ENCODE results near the gene XKR7. TPM values are rescaled to one million over a fixed set of nuclear protein-coding genes. Genes with fewer than 3 reads are reported as not detected.
"Not testable (repeated sequence)": the region's sequence is repeated elsewhere in the genome, so short reads cannot be mapped to it uniquely, and the experiment has no call there.

The XKR7 gene
- polyA plus RNA-seq, 1 donor (not counting 4 experiments of a cell fraction or from before 2014, with no cell fraction given) = not detected

DNA sequence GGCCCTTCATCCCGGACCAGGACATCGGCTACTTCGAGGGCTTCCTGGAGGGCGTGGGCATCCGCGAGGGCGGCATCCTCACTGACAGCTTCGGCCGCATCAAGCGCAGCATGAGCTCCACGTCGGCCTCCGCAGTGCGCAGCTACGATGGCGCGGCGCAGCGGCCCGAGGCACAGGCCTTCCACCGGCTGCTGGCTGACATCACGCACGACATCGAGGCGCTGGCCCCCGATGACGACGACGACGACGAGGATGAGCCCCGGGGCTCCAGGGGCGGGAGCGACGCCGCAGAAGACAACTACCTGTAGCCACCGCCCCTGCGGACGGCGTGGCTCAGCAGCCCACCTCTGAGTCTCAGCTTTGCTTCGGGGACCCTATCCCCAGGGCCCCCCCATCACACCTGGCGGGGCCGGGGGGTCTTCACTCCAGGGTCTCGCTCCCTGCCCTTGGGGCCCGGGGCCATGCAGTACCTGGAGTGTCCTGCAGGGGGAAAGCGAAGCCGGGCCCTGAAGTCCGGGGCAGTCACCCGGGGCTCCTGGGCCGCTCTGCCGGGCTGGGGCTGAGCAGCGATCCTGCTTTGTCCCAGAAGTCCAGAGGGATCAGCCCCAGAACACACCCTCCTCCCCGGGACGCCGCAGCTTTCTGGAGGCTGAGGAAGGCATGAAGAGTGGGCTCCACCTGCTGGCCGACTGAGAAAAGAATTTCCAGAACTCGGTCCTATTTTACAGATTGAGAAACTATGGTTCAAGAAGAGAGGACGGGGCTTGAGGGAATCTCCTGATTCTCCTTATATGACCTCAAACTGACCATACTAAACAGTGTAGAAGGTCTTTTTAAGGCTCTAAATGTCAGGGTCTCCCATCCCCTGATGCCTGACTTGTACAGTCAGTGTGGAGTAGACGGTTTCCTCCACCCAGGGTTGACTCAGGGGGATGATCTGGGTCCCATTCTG, 63.3 kb downstream of the XKR7 start:
- no peak overlapping the region for H3K4me3 ChIP-seq (ENCODE audit: control insufficient read depth in 2 of 3, extremely low read depth in 1 of 3, insufficient read depth in 2 of 3, low read depth in 1 of 3, low read length in 3 of 3)
- no peaks in the 10 kb centered on the region for H3K4me1 ChIP-seq (ENCODE audit: control insufficient read depth, extremely low read depth, insufficient read depth, low read length)
- no peaks in the 10 kb centered on the region for H3K9me1 ChIP-seq (ENCODE audit: control insufficient read depth, extremely low read depth, insufficient read depth, low read length)
- H4K20me1 ChIP-seq (ENCODE audit: control insufficient read depth, extremely low read depth, insufficient read depth, low read length) = no peaks in the 10 kb centered on the region
- FAIRE-seq (no peak), DNase-seq (ENCODE audit: low read depth, low spot score) (no peak)
- peak overlapping the region; percentile 51 for H3K4me2 ChIP-seq (ENCODE audit: control insufficient read depth, extremely low read depth, insufficient read depth, low read depth, low read length)
- no peak overlapping the region for H3K9ac ChIP-seq (ENCODE audit: control insufficient read depth, extremely low read depth, insufficient read depth, low read length)
- peaks cover 46% of the 10 kb centered on the region for H3K27me3 ChIP-seq (ENCODE audit: control insufficient read depth, extremely low read depth, insufficient read depth, low read length)
- no peak overlapping the region for H3K27ac ChIP-seq (ENCODE audit: control insufficient read depth, insufficient read depth, low read length)
- dilution Hi-C loops (cut with MboI; ENCODE audit: extremely low pct_ligation_motif_present, low sequenced_read_pairs) = no loop called here
- TF ChIP-seq EZH2 (IDR thresholded peaks at IDR 0.05; ENCODE audit: low read length) = peak; percentile 29
- TF ChIP-seq, protein P1, sequence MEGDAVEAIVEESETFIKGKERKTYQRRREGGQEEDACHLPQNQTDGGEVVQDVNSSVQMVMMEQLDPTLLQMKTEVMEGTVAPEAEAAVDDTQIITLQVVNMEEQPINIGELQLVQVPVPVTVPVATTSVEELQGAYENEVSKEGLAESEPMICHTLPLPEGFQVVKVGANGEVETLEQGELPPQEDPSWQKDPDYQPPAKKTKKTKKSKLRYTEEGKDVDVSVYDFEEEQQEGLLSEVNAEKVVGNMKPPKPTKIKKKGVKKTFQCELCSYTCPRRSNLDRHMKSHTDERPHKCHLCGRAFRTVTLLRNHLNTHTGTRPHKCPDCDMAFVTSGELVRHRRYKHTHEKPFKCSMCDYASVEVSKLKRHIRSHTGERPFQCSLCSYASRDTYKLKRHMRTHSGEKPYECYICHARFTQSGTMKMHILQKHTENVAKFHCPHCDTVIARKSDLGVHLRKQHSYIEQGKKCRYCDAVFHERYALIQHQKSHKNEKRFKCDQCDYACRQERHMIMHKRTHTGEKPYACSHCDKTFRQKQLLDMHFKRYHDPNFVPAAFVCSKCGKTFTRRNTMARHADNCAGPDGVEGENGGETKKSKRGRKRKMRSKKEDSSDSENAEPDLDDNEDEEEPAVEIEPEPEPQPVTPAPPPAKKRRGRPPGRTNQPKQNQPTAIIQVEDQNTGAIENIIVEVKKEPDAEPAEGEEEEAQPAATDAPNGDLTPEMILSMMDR (optimal IDR thresholded peaks at IDR 0.05 in 1 of 3, IDR thresholded peaks at IDR 0.05 in 1 of 3, conservative IDR thresholded peaks at IDR 0.05 in 1 of 3; ENCODE audit: extremely low read depth in 1 of 3, insufficient read depth in 2 of 3, low read length in 3 of 3) = peak; percentile 53 to 99 (median 90)
- no peak overlapping the region for H2AFZ ChIP-seq (ENCODE audit: control insufficient read depth, low read length)
- H3K79me2 ChIP-seq (ENCODE audit: control insufficient read depth, insufficient read depth, low read length) = no peaks in the 10 kb centered on the region
- H3K36me3 ChIP-seq (ENCODE audit: control insufficient read depth in 2 of 2, extremely low read depth in 1 of 2, insufficient read depth in 2 of 2, low read length in 2 of 2) = no peaks in the 10 kb centered on the region
- H3K9me3 ChIP-seq (ENCODE audit: control insufficient read depth, low read depth, low read length) = no peaks in the 10 kb centered on the region

DNA sequence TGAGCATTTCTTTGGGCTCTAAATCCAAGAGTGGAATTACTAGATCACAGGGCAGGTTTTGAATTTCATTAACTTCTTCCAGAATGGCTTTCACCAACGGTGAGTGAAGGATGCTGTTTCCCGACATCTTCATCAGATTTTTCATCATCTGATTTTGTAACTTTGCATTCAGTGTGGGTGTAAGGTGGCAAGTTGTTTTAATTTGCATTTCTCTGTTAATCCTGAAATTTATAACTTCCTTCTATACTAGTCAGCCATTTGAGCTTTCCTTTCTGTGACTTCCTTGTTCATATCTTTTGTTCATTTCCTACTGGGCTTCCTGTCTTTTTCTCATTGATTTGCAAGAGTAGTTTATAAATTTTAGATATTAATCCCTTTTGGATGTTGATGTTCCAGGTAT, 65.4 kb downstream of the XKR7 start:
- Histone ChIP-seq H3K4me2 (ENCODE audit: control insufficient read depth, extremely low read depth, insufficient read depth, low read depth, low read length) (no peak overlapping the region), H3K4me1 (ENCODE audit: control insufficient read depth, extremely low read depth, insufficient read depth, low read length) (no peaks in the 10 kb centered on the region), H3K9me1 (ENCODE audit: control insufficient read depth, extremely low read depth, insufficient read depth, low read length) (no peaks in the 10 kb centered on the region), H3K9me3 (ENCODE audit: control insufficient read depth, low read depth, low read length) (no peaks in the 10 kb centered on the region), H3K4me3 (ENCODE audit: control insufficient read depth in 2 of 3, extremely low read depth in 1 of 3, insufficient read depth in 2 of 3, low read depth in 1 of 3, low read length in 3 of 3) (no peak overlapping the region), H4K20me1 (ENCODE audit: control insufficient read depth, extremely low read depth, insufficient read depth, low read length) (no peaks in the 10 kb centered on the region), H2AFZ (ENCODE audit: control insufficient read depth, low read length) (no peak overlapping the region), H3K9ac (ENCODE audit: control insufficient read depth, extremely low read depth, insufficient read depth, low read length) (no peak overlapping the region), H3K36me3 (ENCODE audit: control insufficient read depth in 2 of 2, extremely low read depth in 1 of 2, insufficient read depth in 2 of 2, low read length in 2 of 2) (no peaks in the 10 kb centered on the region), H3K27ac (ENCODE audit: control insufficient read depth, insufficient read depth, low read length) (no peak overlapping the region), H3K27me3 (ENCODE audit: control insufficient read depth, extremely low read depth, insufficient read depth, low read length) (peaks cover 46% of the 10 kb centered on the region), H3K79me2 (ENCODE audit: control insufficient read depth, insufficient read depth, low read length) (no peaks in the 10 kb centered on the region)
- TF ChIP-seq EZH2 (IDR thresholded peaks at IDR 0.05; ENCODE audit: low read length) = no peak
- TF ChIP-seq, protein P1 (optimal IDR thresholded peaks at IDR 0.05 in 1 of 3, IDR thresholded peaks at IDR 0.05 in 1 of 3, conservative IDR thresholded peaks at IDR 0.05 in 1 of 3; ENCODE audit: extremely low read depth in 1 of 3, insufficient read depth in 2 of 3, low read length in 3 of 3) = no peak
- DNase-seq (ENCODE audit: low read depth, low spot score) (no peak), FAIRE-seq (no peak)
- dilution Hi-C loops (cut with MboI; ENCODE audit: extremely low pct_ligation_motif_present, low sequenced_read_pairs) = no loop called here

DNA sequence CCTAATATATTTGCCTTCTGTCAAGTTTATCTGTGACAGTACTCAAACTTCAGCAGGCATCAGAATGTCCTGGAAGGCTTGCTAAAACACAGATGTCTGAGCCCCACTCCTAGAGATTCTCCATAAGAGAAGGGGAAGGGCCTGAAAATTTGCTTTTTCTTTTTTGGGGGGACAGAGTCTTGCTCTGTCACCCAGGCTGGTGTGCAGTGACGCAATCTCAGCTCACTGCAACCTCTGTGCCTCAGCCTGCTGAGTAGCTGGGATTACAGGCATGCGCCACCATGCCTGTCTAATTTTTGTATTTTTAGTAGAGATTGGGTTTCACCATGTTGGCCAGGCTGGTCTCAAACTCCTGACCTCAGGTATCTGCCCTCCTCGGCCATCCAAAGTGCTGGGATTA, 65.8 kb downstream of the XKR7 start:
- H3K9me1 ChIP-seq (ENCODE audit: control insufficient read depth, extremely low read depth, insufficient read depth, low read length); dilution Hi-C loops (cut with MboI; ENCODE audit: extremely low pct_ligation_motif_present, low sequenced_read_pairs); DNase-seq (ENCODE audit: low read depth, low spot score); H3K4me2 ChIP-seq (ENCODE audit: control insufficient read depth, extremely low read depth, insufficient read depth, low read depth, low read length); FAIRE-seq; H3K27ac ChIP-seq (ENCODE audit: control insufficient read depth, insufficient read depth, low read length); H2AFZ ChIP-seq (ENCODE audit: control insufficient read depth, low read length); H3K4me3 ChIP-seq (ENCODE audit: control insufficient read depth in 2 of 3, extremely low read depth in 1 of 3, insufficient read depth in 2 of 3, low read depth in 1 of 3, low read length in 3 of 3); H3K4me1 ChIP-seq (ENCODE audit: control insufficient read depth, extremely low read depth, insufficient read depth, low read length); H3K36me3 ChIP-seq (ENCODE audit: control insufficient read depth in 2 of 2, extremely low read depth in 1 of 2, insufficient read depth in 2 of 2, low read length in 2 of 2); H3K9ac ChIP-seq (ENCODE audit: control insufficient read depth, extremely low read depth, insufficient read depth, low read length); H3K79me2 ChIP-seq (ENCODE audit: control insufficient read depth, insufficient read depth, low read length); H3K9me3 ChIP-seq (ENCODE audit: control insufficient read depth, low read depth, low read length); H4K20me1 ChIP-seq (ENCODE audit: control insufficient read depth, extremely low read depth, insufficient read depth, low read length): not testable (repeated sequence)
- peaks cover 46% of the 10 kb centered on the region for H3K27me3 ChIP-seq (ENCODE audit: control insufficient read depth, extremely low read depth, insufficient read depth, low read length)

Measured in keratinocyte (primary cell).